Measurements from ENCODE around the gene NSMCE4A. TPM values are rescaled to one million over a fixed set of nuclear protein-coding genes. Genes with fewer than 3 reads are reported as not detected.

The NSMCE4A gene
- total and polyA plus RNA-seq, 2 of the 8 experiments (the other 6 are each of a cell fraction or from before 2014, with no cell fraction given), result 48.6 to 66.0 TPM

- Histone ChIP-seq H3K56ac (replicated peaks; ENCODE audit: insufficient read length, low read depth, low read length) (no peak overlapping the region), H3K79me2 (ENCODE audit: control insufficient read depth in 1 of 2, insufficient read depth in 2 of 2, low read length in 2 of 2) (no peaks in the 10 kb centered on the region), H2BK20ac (ENCODE audit: low read length) (no peak overlapping the region), H4K20me1 (replicated peaks in 1 of 2; ENCODE audit: control insufficient read depth in 1 of 2, insufficient read depth in 2 of 2, low read length in 2 of 2) (no peaks in the 10 kb centered on the region), H2AK5ac (ENCODE audit: low read depth, low read length) (no peak overlapping the region), H4K8ac (ENCODE audit: extremely low read depth, insufficient read depth, low read length) (no peak overlapping the region), H2BK5ac (ENCODE audit: low read depth, low read length) (no peak overlapping the region), H3K36me3 (ENCODE audit: control insufficient read depth in 2 of 4, insufficient read depth in 4 of 4, low read length in 3 of 4) (no peaks in the 10 kb centered on the region), H3K27me3 (replicated peaks in 1 of 4; ENCODE audit: control insufficient read depth in 3 of 4, extremely low read depth in 1 of 4, insufficient read depth in 3 of 4, low read length in 3 of 4) (no peaks in the 10 kb centered on the region), H3K9me3 (ENCODE audit: insufficient read depth in 2 of 2, low read depth in 1 of 2, low read length in 1 of 2) (no peaks in the 10 kb centered on the region), H3K23me2 (ENCODE audit: low read depth, low read length) (no peaks in the 10 kb centered on the region), H3K4me1 (replicated peaks in 1 of 4; ENCODE audit: control insufficient read depth in 3 of 4, insufficient read depth in 4 of 4, low read length in 3 of 4) (no peaks in the 10 kb centered on the region), H2BK12ac (ENCODE audit: low read depth, low read length) (no peak overlapping the region), H2BK120ac (replicated peaks; ENCODE audit: low read depth, low read length) (no peak overlapping the region), H3K4me2 (ENCODE audit: insufficient read depth in 1 of 2, low read depth in 2 of 2, low read length in 2 of 2) (no peak overlapping the region), H3K27ac (ENCODE audit: low read depth, low read length) (no peak overlapping the region), H2BK15ac (ENCODE audit: low read length) (no peak overlapping the region), H3K18ac (ENCODE audit: extremely low read depth, low read length) (no peak overlapping the region), H4K91ac (replicated peaks; ENCODE audit: insufficient read length, low read length) (no peak overlapping the region), H3K9ac (replicated peaks in 1 of 4; ENCODE audit: extremely low read depth in 1 of 4, low read depth in 3 of 4, low read length in 3 of 4) (no peak overlapping the region), H4K5ac (ENCODE audit: insufficient read length, low read depth, low read length) (no peak overlapping the region), H2AFZ (ENCODE audit: low read length) (no peak overlapping the region), H3K4me3 (ENCODE audit: extremely low read depth in 1 of 4, insufficient read depth in 2 of 4, low read depth in 3 of 4, low read length in 4 of 4) (no peak overlapping the region), H3K79me1 (ENCODE audit: low read depth, low read length) (no peaks in the 10 kb centered on the region), H3K4ac (replicated peaks; ENCODE audit: insufficient read length, low read depth, low read length) (no peak overlapping the region), H3K23ac (ENCODE audit: insufficient read length) (no peak overlapping the region), H3K14ac (ENCODE audit: insufficient read length) (no peak overlapping the region)
- FAIRE-seq (no peak), DNase-seq (ENCODE audit: low read depth in 1 of 2, low spot score in 2 of 2) (no peak)
- WGBS, 2 experiments (ENCODE audit: extremely low coverage in 1 of 2, insufficient coverage in 1 of 2, insufficient read length in 1 of 2, insufficient replicate concordance in 2 of 2, low coverage in 1 of 2, low lambda C conversion rate in 2 of 2, missing lambda C conversion rate in 1 of 2), result 88% methylated on average over 4 of the region's 4 CpGs; no CpG with 5 or more reads in 1 of the 2 experiments
- POLR2A ChIA-PET (ENCODE audit: partially characterized antibody), result no interaction called here
- CTCF ChIA-PET (ENCODE audit: partially characterized antibody), result no interaction called here
- TF ChIP-seq TEAD4 (IDR thresholded peaks at IDR 0.05; ENCODE audit: low read depth, low read length) (no peak), EGR1 (IDR thresholded peaks at IDR 0.05; ENCODE audit: borderline replicate concordance, low read depth, low read length) (no peak), ZNF274 (IDR thresholded peaks at IDR 0.05; ENCODE audit: borderline replicate concordance, extremely low read depth, low read length) (no peak), TAF1 (IDR thresholded peaks at IDR 0.05; ENCODE audit: low read depth, low read length) (no peak), POLR2AphosphoS5 (IDR thresholded peaks at IDR 0.05; ENCODE audit: low read depth, low read length) (no peak)
Measured at GRCh38 chr10:122010405-122011050, 35.5 kb upstream of the NSMCE4A start.

All from H1 (cell line).